ENCODE results near the gene L3MBTL4.
"Not testable (repeated sequence)": the region's sequence is repeated elsewhere in the genome, so short reads cannot be mapped to it uniquely, and the experiment has no call there.

L3MBTL4 gene

GRCh38 chr18:6279308-6279707, 135.4 kb downstream of the L3MBTL4 start:
- no peaks in the 10 kb centered on the region for H3K36me3 Mint-ChIP-seq (ENCODE audit: low read depth)

GRCh38 chr18:6273423-6273822, 141.3 kb downstream of the L3MBTL4 start:
- DNase-seq, result no peak
- Mint-ChIP-seq H3K4me1 (ENCODE audit: low read depth) (peaks cover 2% of the 10 kb centered on the region), H3K9me3 (no peaks in the 10 kb centered on the region), H3K27me3 (no peaks in the 10 kb centered on the region), H3K27ac (no peak overlapping the region), H3K4me3 (no peak overlapping the region), H3K36me3 (ENCODE audit: low read depth) (no peaks in the 10 kb centered on the region)

More at GRCh38 chr18:6279308-6279707, 135.4 kb downstream of the L3MBTL4 start:
- no peaks in the 10 kb centered on the region for H3K4me1 Mint-ChIP-seq (ENCODE audit: low read depth)
- H3K9me3 Mint-ChIP-seq, result no peaks in the 10 kb centered on the region
- H3K4me3 Mint-ChIP-seq, result no peak overlapping the region
- H3K27ac Mint-ChIP-seq, result no peak overlapping the region
- H3K27me3 Mint-ChIP-seq, result no peaks in the 10 kb centered on the region
- DNase-seq, result no peak

DNA sequence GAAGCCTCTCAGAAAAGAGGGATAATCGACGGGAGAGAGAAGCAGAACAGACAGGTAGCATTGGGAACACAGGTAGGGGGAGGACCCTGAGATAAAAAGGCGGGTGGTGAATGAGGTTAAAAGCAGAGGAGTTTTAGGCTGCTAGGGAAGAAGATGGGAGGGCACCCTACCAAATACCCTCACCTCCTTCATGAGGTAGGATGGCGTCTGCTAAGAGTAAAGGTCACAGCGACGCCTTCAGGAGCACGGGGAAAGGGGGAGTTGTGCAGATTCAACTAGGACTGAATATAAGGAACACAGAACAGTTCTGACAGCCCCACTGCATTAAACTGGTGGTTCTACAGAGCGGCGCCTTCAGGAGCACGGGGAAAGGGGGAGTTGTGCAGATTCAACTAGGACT, 142.6 kb downstream of the L3MBTL4 start:
- H3K9me3 Mint-ChIP-seq; H3K27ac Mint-ChIP-seq; H3K36me3 Mint-ChIP-seq (ENCODE audit: low read depth); DNase-seq; H3K4me3 Mint-ChIP-seq; H3K27me3 Mint-ChIP-seq; H3K4me1 Mint-ChIP-seq (ENCODE audit: low read depth): not testable (repeated sequence)

- DNase-seq, result no peak
- Mint-ChIP-seq H3K9me3 (no peaks in the 10 kb centered on the region), H3K27me3 (no peaks in the 10 kb centered on the region), H3K4me3 (no peak overlapping the region), H3K4me1 (ENCODE audit: low read depth) (peaks cover 2% of the 10 kb centered on the region), H3K27ac (no peak overlapping the region), H3K36me3 (ENCODE audit: low read depth) (no peaks in the 10 kb centered on the region)
Measured at GRCh38 chr18:6271585-6271984, 143.1 kb downstream of the L3MBTL4 start.

- Mint-ChIP-seq H3K36me3 (ENCODE audit: low read depth) (no peaks in the 10 kb centered on the region), H3K9me3 (no peaks in the 10 kb centered on the region), H3K4me1 (ENCODE audit: low read depth) (peaks cover 2% of the 10 kb centered on the region), H3K4me3 (no peak overlapping the region), H3K27ac (no peak overlapping the region), H3K27me3 (no peaks in the 10 kb centered on the region)
- no peak for DNase-seq
Measured at GRCh38 chr18:6270771-6271216, 143.9 kb downstream of the L3MBTL4 start.

DNA sequence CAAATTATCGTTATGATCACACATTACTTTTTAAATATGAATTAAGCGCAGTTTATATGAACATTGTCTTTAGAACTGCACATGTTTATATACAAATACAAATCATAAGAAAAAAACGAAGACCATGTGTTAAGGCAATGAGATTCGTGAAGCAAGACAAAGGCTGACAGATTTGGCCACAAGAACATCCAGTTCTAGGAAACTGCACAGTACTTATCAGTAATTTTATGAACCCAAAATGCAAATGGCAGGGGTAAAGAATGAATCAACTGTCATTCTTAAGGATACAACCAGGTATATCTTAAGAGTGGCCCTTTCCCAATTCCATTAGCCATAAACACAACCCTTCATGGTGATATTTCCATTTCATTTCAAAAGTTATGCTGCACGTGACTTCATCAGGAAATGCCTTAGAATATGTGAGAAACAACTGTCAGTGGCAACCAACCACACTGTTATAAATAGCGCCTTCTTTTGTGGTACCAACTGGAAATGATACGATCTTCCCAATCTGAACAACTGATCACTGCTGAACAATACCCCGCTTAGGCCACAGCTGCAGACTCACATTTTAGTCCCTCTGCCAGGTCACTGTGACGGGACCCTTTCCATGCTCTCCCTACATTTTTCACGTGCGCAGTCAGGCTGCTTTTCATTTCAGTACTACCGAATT, 144.9 kb downstream of the L3MBTL4 start:
- H3K4me1 Mint-ChIP-seq (ENCODE audit: low read depth), result peaks cover 2% of the 10 kb centered on the region
- DNase-seq, result no peak
- H3K27me3 Mint-ChIP-seq, result no peaks in the 10 kb centered on the region
- no peaks in the 10 kb centered on the region for H3K9me3 Mint-ChIP-seq
- H3K4me3 Mint-ChIP-seq, result no peak overlapping the region
- no peak overlapping the region for H3K27ac Mint-ChIP-seq
- no peaks in the 10 kb centered on the region for H3K36me3 Mint-ChIP-seq (ENCODE audit: low read depth)

- Mint-ChIP-seq H3K4me3 (no peak overlapping the region), H3K27ac (no peak overlapping the region), H3K36me3 (ENCODE audit: low read depth) (no peaks in the 10 kb centered on the region), H3K9me3 (peaks cover 6% of the 10 kb centered on the region), H3K4me1 (ENCODE audit: low read depth) (peaks cover 2% of the 10 kb centered on the region), H3K27me3 (no peaks in the 10 kb centered on the region)
- DNase-seq, result no peak
Measured at GRCh38 chr18:6266212-6266611, 148.5 kb downstream of the L3MBTL4 start.

DNA sequence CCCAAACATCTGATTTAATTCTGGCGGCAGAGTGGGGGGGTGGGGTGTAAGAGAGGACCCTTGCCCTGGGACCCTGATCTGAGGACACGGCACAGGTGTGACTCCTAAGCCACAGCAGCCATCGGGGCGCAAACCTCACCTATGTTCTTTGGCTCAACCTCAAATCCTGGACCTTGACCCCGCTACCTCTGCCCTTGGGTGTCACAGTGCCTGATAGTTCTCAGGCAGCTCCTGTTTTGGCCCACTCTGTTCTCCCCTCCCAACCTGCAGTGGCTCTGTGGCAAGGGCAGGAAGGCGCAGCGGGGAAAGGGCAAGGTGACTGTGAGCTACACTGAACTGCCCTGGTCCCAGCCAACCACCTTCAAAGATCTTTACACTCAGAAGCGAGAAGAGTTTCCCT, 152.8 kb downstream of the L3MBTL4 start:
- peaks cover 23% of the 10 kb centered on the region for H3K9me3 Mint-ChIP-seq
- H3K4me3 Mint-ChIP-seq, result no peak overlapping the region
- H3K4me1 Mint-ChIP-seq (ENCODE audit: low read depth), result no peaks in the 10 kb centered on the region
- no peak for DNase-seq
- peaks cover under 1% of the 10 kb centered on the region for H3K27me3 Mint-ChIP-seq
- H3K27ac Mint-ChIP-seq, result no peak overlapping the region
- no peaks in the 10 kb centered on the region for H3K36me3 Mint-ChIP-seq (ENCODE audit: low read depth)

GRCh38 chr18:6259324-6259723, 155.4 kb downstream of the L3MBTL4 start:
- not testable (repeated sequence) for H3K4me1 Mint-ChIP-seq (ENCODE audit: low read depth); H3K27me3 Mint-ChIP-seq; DNase-seq; H3K36me3 Mint-ChIP-seq (ENCODE audit: low read depth); H3K4me3 Mint-ChIP-seq; H3K27ac Mint-ChIP-seq
- peaks cover 23% of the 10 kb centered on the region for H3K9me3 Mint-ChIP-seq

DNA sequence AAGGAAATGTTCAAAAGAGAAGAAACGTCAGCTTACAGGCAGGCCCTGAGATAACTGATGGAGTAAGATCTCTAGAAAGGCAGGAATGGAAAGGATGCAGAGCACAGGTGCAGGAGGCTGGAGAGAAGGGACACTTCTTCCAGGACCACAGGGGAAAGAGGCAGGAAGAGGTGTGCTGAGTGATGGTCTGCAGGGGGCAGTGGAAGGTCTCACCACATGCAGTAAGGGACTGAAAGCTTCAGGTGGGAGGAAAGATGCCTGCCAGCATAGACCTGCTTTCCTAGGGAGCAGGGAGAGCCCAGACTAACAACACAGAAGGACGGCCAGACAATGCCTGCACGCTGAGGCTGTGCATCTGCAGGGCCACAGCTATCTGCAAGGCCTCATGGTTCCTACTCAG, 156.8 kb downstream of the L3MBTL4 start:
- Mint-ChIP-seq H3K36me3 (ENCODE audit: low read depth) (no peaks in the 10 kb centered on the region), H3K27ac (no peak overlapping the region), H3K9me3 (peaks cover 21% of the 10 kb centered on the region), H3K4me1 (ENCODE audit: low read depth) (no peaks in the 10 kb centered on the region), H3K4me3 (no peak overlapping the region), H3K27me3 (peaks cover 6% of the 10 kb centered on the region)
- no peak for DNase-seq

GRCh38 chr18:6256521-6256920, 158.2 kb downstream of the L3MBTL4 start:
- no peak overlapping the region for H3K4me3 Mint-ChIP-seq
- no peak for DNase-seq
- peaks cover 18% of the 10 kb centered on the region for H3K9me3 Mint-ChIP-seq
- no peaks in the 10 kb centered on the region for H3K36me3 Mint-ChIP-seq (ENCODE audit: low read depth)
- H3K27me3 Mint-ChIP-seq, result peaks cover 6% of the 10 kb centered on the region
- no peak overlapping the region for H3K27ac Mint-ChIP-seq
- H3K4me1 Mint-ChIP-seq (ENCODE audit: low read depth), result no peaks in the 10 kb centered on the region

- Mint-ChIP-seq H3K4me1 (ENCODE audit: low read depth) (no peaks in the 10 kb centered on the region), H3K36me3 (ENCODE audit: low read depth) (no peaks in the 10 kb centered on the region), H3K27ac (no peak overlapping the region), H3K27me3 (peaks cover 6% of the 10 kb centered on the region), H3K4me3 (no peak overlapping the region), H3K9me3 (peaks cover 18% of the 10 kb centered on the region)
- no peak for DNase-seq
Measured at GRCh38 chr18:6255886-6256285, 158.8 kb downstream of the L3MBTL4 start.

GRCh38 chr18:6255116-6255705, 159.5 kb downstream of the L3MBTL4 start:
- DNase-seq, result no peak
- Mint-ChIP-seq H3K9me3 (peaks cover 18% of the 10 kb centered on the region), H3K36me3 (ENCODE audit: low read depth) (no peaks in the 10 kb centered on the region), H3K4me3 (no peak overlapping the region), H3K4me1 (ENCODE audit: low read depth) (no peaks in the 10 kb centered on the region), H3K27me3 (peaks cover 6% of the 10 kb centered on the region), H3K27ac (no peak overlapping the region)

- no peaks in the 10 kb centered on the region for H3K4me1 Mint-ChIP-seq (ENCODE audit: low read depth)
- H3K27ac Mint-ChIP-seq, result no peak overlapping the region
- H3K27me3 Mint-ChIP-seq, result peaks cover 6% of the 10 kb centered on the region
- H3K36me3 Mint-ChIP-seq (ENCODE audit: low read depth), result no peaks in the 10 kb centered on the region
- H3K4me3 Mint-ChIP-seq, result no peak overlapping the region
- DNase-seq, result no peak
- H3K9me3 Mint-ChIP-seq, result peaks cover 15% of the 10 kb centered on the region
Measured at GRCh38 chr18:6254456-6254855, 160.3 kb downstream of the L3MBTL4 start.

- no peak overlapping the region for H3K4me3 Mint-ChIP-seq
- H3K4me1 Mint-ChIP-seq (ENCODE audit: low read depth), result no peaks in the 10 kb centered on the region
- no peak for DNase-seq
- H3K9me3 Mint-ChIP-seq, result peaks cover 5% of the 10 kb centered on the region
- no peak overlapping the region for H3K27ac Mint-ChIP-seq
- no peaks in the 10 kb centered on the region for H3K36me3 Mint-ChIP-seq (ENCODE audit: low read depth)
- H3K27me3 Mint-ChIP-seq, result no peaks in the 10 kb centered on the region
Measured at GRCh38 chr18:6251084-6251483, 163.6 kb downstream of the L3MBTL4 start.
